K562 (cell line): ENCODE measurements around the gene SEMA6B. TPM values are rescaled to one million over a fixed set of nuclear protein-coding genes. Genes with fewer than 3 reads are reported as not detected.

ENCODE experiments used
- ATAC-seq: fragments of 200-7000 bp; cut with Tn5 transposase; 3 replicates; pipeline ENCODE4 v1.9.1; 2020; ENCODE audit warnings: moderate library complexity
- BruUV-seq: library from RNA; stranded (reverse); fragments of 400-500 nt; replicated peaks from 2 replicates; lab custom pipeline; 2021; lab: Mats Ljungman, UMichigan
- CTCF ChIA-PET: fragments of 300-600 bp; formaldehyde crosslinking; extraction: SDS; loops from one replicate; lab custom pipeline; 2021; ENCODE audit warnings: low intra/inter-chr PET ratio; lab: Yijun Ruan, JAX
- POLR2A ChIA-PET: fragments of 300-600, 350-650 bp; sonication (Branson Sonifier 250); formaldehyde crosslinking; extraction: SDS; loops from one replicate; lab custom pipeline; 2021; ENCODE audit warnings: antibody characterized with exemption, inconsistent platforms; lab: Yijun Ruan, JAX
- DNase-seq, 4 experiments: peaks; one replicate each; pipeline versions ENCODE4 v3.0.0 to v3.0.0-alpha.2; 2011 to 2018; ENCODE audit warnings: low spot score in 3 of 4, mixed read lengths in 3 of 4; ENCODE audit errors: extremely low read depth in 1 of 4
- FAIRE-seq: peaks from 2 replicates; lab custom pipeline; 2011; peaks lifted over from hg19 to GRCh38; lab: Jason Lieb, UNC
- H2AFZ ChIP-seq: 2 replicates; pipeline ENCODE4 v1.6.0; 2011; ENCODE audit warnings: low read depth, low read length, control low read depth, inconsistent platforms
- H3K27ac ChIP-seq: fragments of 200-600 bp; 3 replicates; pipeline ENCODE4 v1.8.0; 2011; ENCODE audit warnings: low read depth, mild to moderate bottlenecking, control low read depth, inconsistent platforms, low read length, moderate library complexity, mixed read lengths; ENCODE audit errors: extremely low read depth
- H3K27me3 ChIP-seq, 2 experiments: fragments of 300-600 bp in 1 of 2; 2 replicates in 1 of 2; 3 replicates in 1 of 2; pipeline versions ENCODE4 v1.6.0 to v1.8.0; 2011; ENCODE audit warnings: inconsistent platforms in 2 of 2, low read length in 2 of 2, mild to moderate bottlenecking in 1 of 2, mixed read lengths in 1 of 2, moderate library complexity in 1 of 2; ENCODE audit not compliant: control insufficient read depth in 2 of 2, insufficient read depth in 2 of 2
- H3K36me3 ChIP-seq: fragments of 300-600 bp; 3 replicates; pipeline ENCODE4 v1.8.0; 2011; ENCODE audit warnings: mild to moderate bottlenecking, low read length, inconsistent platforms; ENCODE audit not compliant: control insufficient read depth, insufficient read depth
- H3K4me1 ChIP-seq, 2 experiments: fragments of 200-600 bp in 1 of 2; replicated peaks in 1 of 2; 2 replicates in 1 of 2; 3 replicates in 1 of 2; pipeline versions ENCODE4 v1.5.1 to v1.8.0; 2011; ENCODE audit warnings: inconsistent platforms in 2 of 2, low read length in 2 of 2, mild to moderate bottlenecking in 1 of 2, mixed read lengths in 1 of 2, moderate library complexity in 1 of 2; ENCODE audit not compliant: control insufficient read depth in 2 of 2, insufficient read depth in 2 of 2
- H3K4me2 ChIP-seq: 2 replicates; pipeline ENCODE4 v1.6.1; 2011; ENCODE audit warnings: low read length, control low read depth, inconsistent platforms, mixed read lengths; ENCODE audit not compliant: insufficient read depth
- H3K4me3 ChIP-seq: fragments of 200-600 bp; sonication (generic), shearing (Covaris generic); 2 replicates; pipeline ENCODE4 v1.5.1; 2016; ENCODE audit warnings: control low read depth, inconsistent platforms
- H3K79me2 ChIP-seq: fragments of 200-600 bp; 3 replicates; pipeline ENCODE4 v1.8.0; 2011; ENCODE audit warnings: low read length, inconsistent platforms; ENCODE audit not compliant: control insufficient read depth, insufficient read depth
- H3K9ac ChIP-seq, 2 experiments: 2 replicates each; pipeline versions ENCODE4 v1.6.0 to v1.6.1; 2011; ENCODE audit warnings: low read depth in 2 of 2, low read length in 2 of 2, control low read depth in 1 of 2, inconsistent platforms in 1 of 2, mild to moderate bottlenecking in 1 of 2, mixed read lengths in 1 of 2; ENCODE audit not compliant: insufficient read depth in 1 of 2
- H3K9me1 ChIP-seq: one replicate; pipeline ENCODE4 v1.6.0; 2011; ENCODE audit warnings: inconsistent platforms, mild to moderate bottlenecking, low read length, moderate library complexity; ENCODE audit not compliant: control insufficient read depth, insufficient read depth
- H3K9me3 ChIP-seq: replicated peaks from 2 replicates; pipeline ENCODE4 v1.5.1; 2011; ENCODE audit warnings: low read depth, low read length, inconsistent platforms; ENCODE audit not compliant: control insufficient read depth, insufficient read depth
- H4K20me1 ChIP-seq: replicated peaks from 2 replicates; pipeline ENCODE4 v1.6.1; 2011; ENCODE audit warnings: low read length, inconsistent platforms, mixed read lengths; ENCODE audit not compliant: control insufficient read depth, insufficient read depth
- BACH1 ChIP-seq: fragments of 200-800 bp; sonication (Bioruptor generic); IDR thresholded peaks from 2 replicates; pipeline ENCODE4 v1.6.1; 2016; ENCODE audit warnings: missing genetic modification characterization, missing compliant biosample characterization
- BCLAF1 ChIP-seq, 2 experiments: fragments of 450-650 bp in 1 of 2; IDR thresholded peaks; 2 replicates each; pipeline ENCODE4 v1.6.1; 2011 to 2017; ENCODE audit warnings: low read depth in 2 of 2, antibody characterized with exemption in 1 of 2, borderline replicate concordance in 1 of 2, low read length in 1 of 2, mild to moderate bottlenecking in 1 of 2, mixed read lengths in 1 of 2; ENCODE audit not compliant: control insufficient read depth in 1 of 2
- HNRNPL ChIP-seq: fragments of 200-400 bp; formaldehyde crosslinking; IDR thresholded peaks from 2 replicates; pipeline ENCODE4 v1.6.1; 2017; ENCODE audit warnings: low read depth, mild to moderate bottlenecking, low read length
- NCOA1 ChIP-seq: fragments of 450-650 bp; IDR thresholded peaks from 2 replicates; pipeline ENCODE4 v1.6.1; 2016; ENCODE audit warnings: low read depth
- NONO ChIP-seq, 2 experiments: fragments of 200-400 bp in 1 of 2; fragments of 450-650 bp in 1 of 2; formaldehyde crosslinking in 1 of 2; IDR thresholded peaks; 2 replicates each; pipeline ENCODE4 v1.6.1; 2017; ENCODE audit warnings: low read depth in 2 of 2, mild to moderate bottlenecking in 2 of 2, moderate library complexity in 2 of 2, low read length in 1 of 2
- PTTG1 ChIP-seq: fragments of 450-650 bp; IDR thresholded peaks from 2 replicates; pipeline ENCODE4 v1.6.1; 2016; ENCODE audit warnings: low read depth, mild to moderate bottlenecking, missing genetic modification characterization, missing compliant biosample characterization
- RNF2 ChIP-seq: sonication (generic); IDR thresholded peaks from 2 replicates; pipeline ENCODE4 v1.6.1; 2016
- SMAD3 ChIP-seq: fragments of 450-650 bp; formaldehyde crosslinking; conservative IDR thresholded peaks from 2 replicates; pipeline ENCODE4 v1.4.0; 2020; ENCODE audit warnings: mild to moderate bottlenecking
- SMARCE1 ChIP-seq: fragments of 450-650 bp; IDR thresholded peaks from 2 replicates; pipeline ENCODE4 v1.7.1; 2016; ENCODE audit warnings: mild to moderate bottlenecking
- ZBTB33 ChIP-seq: sonication (generic); formaldehyde crosslinking; IDR thresholded peaks from 2 replicates; pipeline ENCODE4 v1.8.1; 2023; ENCODE audit warnings: mild to moderate bottlenecking, missing genetic modification reagents
- ZNF311 ChIP-seq: fragments of 250-450 bp; sonication (Bioruptor Pico); IDR thresholded peaks from 2 replicates; pipeline ENCODE4 v1.4.0; 2020; ENCODE audit warnings: mild to moderate bottlenecking, moderate library complexity
- ZNF316 ChIP-seq: fragments of 450-650 bp; IDR thresholded peaks from 2 replicates; pipeline ENCODE4 v1.6.1; 2016
- ZNF354B ChIP-seq: fragments of 250-450 bp; sonication (Bioruptor Pico); IDR thresholded peaks from 2 replicates; pipeline ENCODE4 v1.4.0; 2020
- ZNF395 ChIP-seq: fragments of 200-800 bp; sonication (Bioruptor generic); IDR thresholded peaks from 2 replicates; pipeline ENCODE4 v1.6.1; 2017; ENCODE audit warnings: missing genetic modification characterization, missing compliant biosample characterization
- WGBS: fragments of 100-300 bp; shearing (Covaris generic); methylation state at CpG from one replicate; pipeline ENCODE4 v1.1.6; 2016; ENCODE audit warnings: low coverage, mixed read lengths; ENCODE audit not compliant: insufficient coverage; ENCODE audit errors: missing lambda C conversion rate; 5-methylcytosine and 5-hydroxymethylcytosine counted together
- in situ Hi-C: fragments of 300-500 bp; cut with MboI; formaldehyde crosslinking; loops from 4 replicates; pipeline ENCODE4 v1.15.0; 2018; ENCODE audit warnings: inconsistent platforms, mixed read lengths
- intact Hi-C: fragments of 100-400 bp; cut with micrococcal nuclease; formaldehyde crosslinking; loops from 2 replicates; pipeline ENCODE4 v1.14.2; 2022
- polyA plus RNA-seq, 8 experiments: library from polyadenylated mRNA; depleted of rRNA in 4 of 8; stranded (reverse) in 5 of 8; unstranded in 3 of 8; fragments of >200 nt; fragmentation: Nextera tagmentation in 2 of 8; fragmentation: Illumina TruSeq in 1 of 8; extraction: Ambion mirVana in 2 of 8; extraction: Trizol in 1 of 8; gene quantifications; 2 replicates each; pipeline versions ENCODE4 v1.2.1 to v1.2.3, GENCODE V29; 2011 to 2014; ENCODE audit warnings: inconsistent platforms in 1 of 8, missing spikeins in 1 of 8
- total RNA-seq, 7 experiments: library from RNA; depleted of rRNA in 6 of 7; stranded (reverse); fragments of >200 nt in 6 of 7; fragmentation: Illumina TruSeq in 2 of 7; extraction: Trizol in 2 of 7; gene quantifications; 2 replicates each; pipeline versions ENCODE4 v1.2.1 to v1.2.3, GENCODE V29; 2011 to 2021; ENCODE audit warnings: low replicate concordance in 1 of 7

SEMA6B gene
- total and polyA plus RNA-seq, 9 of the 15 experiments (the other 6 are each of a cell fraction or from before 2014, with no cell fraction given), result 0.65 to 4.6 (median 2.5) TPM; not detected in 2

DNA sequence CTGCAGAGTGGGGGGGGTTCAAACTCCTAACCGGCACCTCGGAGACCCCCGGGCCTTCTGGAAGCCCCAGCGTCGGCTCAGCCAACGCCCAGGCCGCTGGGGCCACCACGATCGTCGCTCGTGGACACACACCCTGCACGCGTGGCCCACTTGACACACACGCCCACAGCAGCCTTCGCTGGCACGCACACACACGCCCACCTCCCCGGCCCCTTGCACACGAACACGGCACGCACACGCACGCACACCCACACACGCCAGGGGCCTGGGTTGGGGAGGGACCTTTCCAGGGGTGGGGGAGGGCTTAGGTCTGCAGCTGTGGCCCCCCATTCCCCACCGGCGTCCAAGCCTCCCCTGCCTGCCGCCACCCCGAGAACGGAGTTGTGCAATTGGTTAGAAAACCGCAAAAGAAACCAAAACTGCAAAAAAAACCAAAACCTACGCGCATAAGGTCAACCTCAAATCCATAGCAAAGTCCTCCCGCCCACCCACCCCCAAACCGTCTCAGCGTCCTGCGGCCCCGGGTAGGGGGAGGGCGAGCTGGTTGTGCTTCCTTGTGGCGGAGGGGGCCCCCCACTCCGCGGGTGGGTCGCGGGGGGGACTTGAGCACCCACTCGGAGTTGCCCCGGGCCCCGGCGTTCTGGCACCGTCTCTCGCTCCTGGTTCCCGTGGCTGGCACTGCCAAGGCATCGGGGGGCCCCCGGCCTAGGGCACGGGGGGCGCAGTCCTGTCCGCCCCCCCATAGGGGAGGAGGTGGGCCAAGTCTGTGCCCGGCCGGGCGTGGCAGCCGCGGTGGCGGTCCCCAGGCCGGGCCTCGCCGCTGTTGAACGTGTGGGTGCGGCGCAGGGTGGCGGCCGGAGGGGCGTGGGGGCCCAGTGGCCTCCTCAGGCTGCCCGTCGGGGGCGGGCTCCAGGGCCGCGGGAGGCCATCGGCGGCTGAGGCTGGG is 16.3 kb downstream of the SEMA6B start:
- no TSS peak for BruUV-seq
- H4K20me1 ChIP-seq, result no peaks in the 10 kb centered on the region
- no peak overlapping the region for H3K4me2 ChIP-seq
- H3K36me3 ChIP-seq, result peaks cover 5% of the 10 kb centered on the region; the same call in 1 of the 3 replicates
- no peak overlapping the region for H3K4me3 ChIP-seq
- H3K27me3 ChIP-seq, result no peaks in the 10 kb centered on the region
- no peaks in the 10 kb centered on the region for H3K9me1 ChIP-seq
- in situ Hi-C loops, result no loop called here
- intact Hi-C loops, result no loop called here
- H3K9ac ChIP-seq, result peak overlapping the region in 1 of 2 experiments; percentile 23; a peak in 1 of 4 replicates
- no peak for DNase-seq
- H3K9me3 ChIP-seq, result no peaks in the 10 kb centered on the region
- peaks cover 29% of the 10 kb centered on the region; the same call in 2 of the 3 replicates for H3K79me2 ChIP-seq
- H3K27ac ChIP-seq, result no peak overlapping the region
- ChIA-PET CTCF (no interaction called here), POLR2A (no interaction called here)
- WGBS, result 93% methylated on average over 13 of the region's 77 CpGs
- H2AFZ ChIP-seq, result no peak overlapping the region
- FAIRE-seq, result no peak
- ATAC-seq, result no peak
- peaks cover 14 to 43% of the 10 kb centered on the region in 2 experiments; a peak in 4 of 5 replicates for H3K4me1 ChIP-seq
- TF ChIP-seq SMAD3 (CRISPR knock-in tag) (no peak), SMARCE1 (no peak), ZNF311 (CRISPR knock-in tag) (no peak), BACH1 (no peak), ZNF354B (no peak), HNRNPL (peak; percentile 73), ZNF395 (CRISPR knock-in tag) (no peak), NCOA1 (no peak), BCLAF1 (IDR thresholded peaks at IDR 0.05; ENCODE audit: borderline replicate concordance in 1 of 2, control insufficient read depth in 1 of 2, low read depth in 2 of 2, low read length in 1 of 2) (no peak), PTTG1 (no peak), NONO (IDR thresholded peaks at IDR 0.05; ENCODE audit: low read depth in 2 of 2, low read length in 1 of 2) (no peak), ZNF316 (no peak), ZBTB33 (peak; percentile 46), RNF2 (no peak)
